Measurements from ENCODE around the gene CLTC.

CLTC gene

GRCh38 chr17:59621771-59622170, 2.1 kb downstream of the CLTC start:
- DNase-seq, result peak in 1 of 2 experiments; percentile 53
- TF ChIP-seq GATA1 (IDR thresholded peaks at IDR 0.05; ENCODE audit: low read depth, low read length) (no peak), POLR2A (IDR thresholded peaks at IDR 0.05; ENCODE audit: low read length) (no peak)

GRCh38 chr17:59623151-59623550, 3.5 kb downstream of the CLTC start:
- TF ChIP-seq POLR2A (IDR thresholded peaks at IDR 0.05; ENCODE audit: low read length) (no peak), GATA1 (IDR thresholded peaks at IDR 0.05; ENCODE audit: low read depth, low read length) (no peak)
- no peak for DNase-seq

- DNase-seq, result no peak
- TF ChIP-seq POLR2A (IDR thresholded peaks at IDR 0.05; ENCODE audit: low read length) (no peak), GATA1 (IDR thresholded peaks at IDR 0.05; ENCODE audit: low read depth, low read length) (no peak)
Observed at GRCh38 chr17:59626756-59627155, 7.1 kb downstream of the CLTC start.

- no peak for TF ChIP-seq POLR2A (IDR thresholded peaks at IDR 0.05; ENCODE audit: low read length)
- no peak for TF ChIP-seq GATA1 (IDR thresholded peaks at IDR 0.05; ENCODE audit: low read depth, low read length)
- no peak for DNase-seq
Observed at GRCh38 chr17:59627274-59627673, 7.6 kb downstream of the CLTC start.

GRCh38 chr17:59627770-59628171, 8.1 kb downstream of the CLTC start:
- TF ChIP-seq POLR2A (IDR thresholded peaks at IDR 0.05; ENCODE audit: low read length) (no peak), GATA1 (IDR thresholded peaks at IDR 0.05; ENCODE audit: low read depth, low read length) (no peak)
- no peak for DNase-seq

- no peak for TF ChIP-seq GATA1 (IDR thresholded peaks at IDR 0.05; ENCODE audit: low read depth, low read length)
- no peak for TF ChIP-seq POLR2A (IDR thresholded peaks at IDR 0.05; ENCODE audit: low read length)
- no peak for DNase-seq
Observed at GRCh38 chr17:59629174-59629573, 9.5 kb downstream of the CLTC start.

- DNase-seq, result no peak
- TF ChIP-seq POLR2A (IDR thresholded peaks at IDR 0.05; ENCODE audit: low read length), result no peak
- TF ChIP-seq GATA1 (IDR thresholded peaks at IDR 0.05; ENCODE audit: low read depth, low read length), result no peak
Observed at GRCh38 chr17:59631276-59631675, 11.6 kb downstream of the CLTC start.

- TF ChIP-seq POLR2A (IDR thresholded peaks at IDR 0.05; ENCODE audit: low read length), result no peak
- TF ChIP-seq GATA1 (IDR thresholded peaks at IDR 0.05; ENCODE audit: low read depth, low read length), result no peak
- no peak for DNase-seq
Observed at GRCh38 chr17:59632398-59632797, 12.7 kb downstream of the CLTC start.

- no peak for DNase-seq
- TF ChIP-seq GATA1 (IDR thresholded peaks at IDR 0.05; ENCODE audit: low read depth, low read length) (no peak), POLR2A (IDR thresholded peaks at IDR 0.05; ENCODE audit: low read length) (no peak)
Observed at GRCh38 chr17:59633658-59634359, 14.1 kb downstream of the CLTC start.

- no peak for DNase-seq
- no peak for TF ChIP-seq GATA1 (IDR thresholded peaks at IDR 0.05; ENCODE audit: low read depth, low read length)
- TF ChIP-seq POLR2A (IDR thresholded peaks at IDR 0.05; ENCODE audit: low read length), result no peak
Observed at GRCh38 chr17:59634632-59635541, 15.2 kb downstream of the CLTC start.

- no peak for TF ChIP-seq GATA1 (IDR thresholded peaks at IDR 0.05; ENCODE audit: low read depth, low read length)
- TF ChIP-seq POLR2A (IDR thresholded peaks at IDR 0.05; ENCODE audit: low read length), result peak; percentile 28
Observed at GRCh38 chr17:59637611-59638310, 18.1 kb downstream of the CLTC start.

GRCh38 chr17:59638553-59638952, 18.9 kb downstream of the CLTC start:
- TF ChIP-seq GATA1 (IDR thresholded peaks at IDR 0.05; ENCODE audit: low read depth, low read length), result no peak
- TF ChIP-seq POLR2A (IDR thresholded peaks at IDR 0.05; ENCODE audit: low read length), result no peak
- DNase-seq, result peak in 1 of 2 experiments; percentile 63

More at GRCh38 chr17:59637611-59638310, 18.1 kb downstream of the CLTC start:
- peak; percentile 91 to 96 for DNase-seq

GRCh38 chr17:59641799-59642484, 22.2 kb downstream of the CLTC start:
- no peak for TF ChIP-seq GATA1 (IDR thresholded peaks at IDR 0.05; ENCODE audit: low read depth, low read length)
- TF ChIP-seq POLR2A (IDR thresholded peaks at IDR 0.05; ENCODE audit: low read length), result no peak
- DNase-seq, result no peak
